HG02885 (cell line): ENCODE measurements around the gene HDGFL2.

Experiments used
- ATAC-seq: cut with Tn5 transposase; IDR thresholded peaks from one replicate; pipeline ENCODE4 v1.9.1; 2021; ENCODE audit warnings: mild to moderate bottlenecking; ENCODE audit not compliant: unreplicated experiment, poor library complexity

Gene HDGFL2

DNA sequence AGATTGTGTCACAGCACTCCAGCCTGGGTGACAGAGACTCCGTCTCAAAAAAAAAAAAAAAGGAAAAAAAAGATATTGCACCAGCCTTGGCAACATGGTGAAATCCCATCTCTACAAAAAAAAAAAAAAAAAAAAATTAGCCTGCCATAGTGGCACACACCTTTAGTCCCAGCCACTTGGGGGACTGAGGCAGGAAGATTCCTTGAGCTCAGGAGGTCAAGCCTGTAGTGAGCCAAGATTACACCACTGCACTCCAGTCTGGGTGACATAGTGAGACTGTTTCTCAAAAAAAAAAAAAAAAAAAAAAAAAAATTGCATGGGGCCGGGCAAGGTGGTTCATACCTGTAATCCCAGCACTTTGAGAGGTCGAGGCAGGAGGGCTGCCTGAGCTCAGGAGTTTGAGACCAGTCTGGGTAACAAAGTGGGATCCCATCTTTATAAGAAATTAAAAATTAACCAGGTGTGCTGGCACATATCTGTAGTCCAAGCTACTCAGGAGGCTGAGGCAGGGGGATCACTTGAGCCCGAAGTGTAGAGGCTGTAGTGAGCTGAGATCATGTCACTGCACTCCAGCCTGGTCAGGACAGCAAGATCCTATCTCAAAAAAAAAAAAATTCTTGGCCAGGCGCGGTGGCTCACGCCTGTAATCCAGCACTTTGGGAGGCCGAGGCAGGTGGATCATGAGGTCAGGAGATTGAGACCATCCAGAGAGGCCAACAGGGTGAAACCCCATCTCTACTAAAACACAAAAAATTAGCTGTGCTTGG is 7.1 kb upstream of the HDGFL2 start:
- ATAC-seq, result no peak

DNA sequence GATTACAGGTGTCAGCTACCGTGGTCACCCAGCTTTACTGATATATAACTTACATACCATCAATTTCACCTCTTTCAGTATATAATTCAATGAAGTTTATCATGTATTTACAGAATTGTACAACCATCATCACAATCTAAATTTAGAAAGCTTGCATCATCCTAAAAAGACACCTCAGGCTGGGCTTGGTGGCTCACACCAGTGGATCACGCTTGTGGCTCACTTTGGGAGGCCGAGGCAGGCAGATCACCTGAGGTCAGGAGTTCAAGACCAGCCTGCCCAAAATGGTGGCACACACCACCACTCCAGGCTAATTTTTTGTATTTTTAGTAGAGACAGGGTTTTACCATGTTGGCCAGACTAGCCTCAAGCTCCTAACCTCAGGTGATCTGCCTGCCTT is 4.3 kb upstream of the HDGFL2 start:
- no peak for ATAC-seq

DNA sequence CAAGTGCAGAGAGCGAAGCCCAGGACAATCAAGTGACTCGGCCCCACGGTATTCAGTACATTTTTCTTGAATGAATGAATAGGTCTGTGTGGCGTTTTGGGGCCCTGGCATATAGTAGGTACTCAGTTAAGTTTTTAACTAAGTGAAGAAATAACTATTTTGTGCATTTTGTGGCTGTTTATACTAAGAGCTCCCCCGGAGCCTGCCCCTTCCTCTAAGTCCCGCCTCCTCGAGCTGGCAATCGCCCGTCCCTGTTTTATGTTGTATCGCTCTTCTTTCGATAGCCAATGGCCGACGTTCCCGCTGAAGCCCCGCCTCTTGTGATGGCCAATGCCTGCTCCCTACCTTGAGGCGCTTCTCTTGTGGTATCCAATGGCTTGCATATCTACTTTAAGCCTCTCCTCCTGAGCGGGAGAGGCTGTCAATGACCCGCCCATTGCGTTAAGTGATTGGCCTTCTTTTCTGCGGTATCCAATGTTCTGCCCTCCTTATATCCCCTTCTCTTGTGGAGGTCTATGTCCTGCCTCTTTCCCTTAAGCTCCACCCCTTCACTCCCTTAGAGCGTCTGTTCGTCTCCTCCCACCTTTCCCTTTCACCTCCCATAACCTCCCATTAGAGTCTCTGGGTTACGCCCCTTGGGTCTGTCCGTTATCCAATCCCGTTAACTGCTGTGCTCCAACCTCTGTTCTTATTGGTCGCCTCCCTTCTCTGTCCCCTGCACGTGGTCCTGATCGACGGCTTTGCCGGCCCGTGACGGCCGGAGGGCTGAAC is 509 bp upstream of the HDGFL2 start:
- peak; percentile 86 for ATAC-seq

DNA sequence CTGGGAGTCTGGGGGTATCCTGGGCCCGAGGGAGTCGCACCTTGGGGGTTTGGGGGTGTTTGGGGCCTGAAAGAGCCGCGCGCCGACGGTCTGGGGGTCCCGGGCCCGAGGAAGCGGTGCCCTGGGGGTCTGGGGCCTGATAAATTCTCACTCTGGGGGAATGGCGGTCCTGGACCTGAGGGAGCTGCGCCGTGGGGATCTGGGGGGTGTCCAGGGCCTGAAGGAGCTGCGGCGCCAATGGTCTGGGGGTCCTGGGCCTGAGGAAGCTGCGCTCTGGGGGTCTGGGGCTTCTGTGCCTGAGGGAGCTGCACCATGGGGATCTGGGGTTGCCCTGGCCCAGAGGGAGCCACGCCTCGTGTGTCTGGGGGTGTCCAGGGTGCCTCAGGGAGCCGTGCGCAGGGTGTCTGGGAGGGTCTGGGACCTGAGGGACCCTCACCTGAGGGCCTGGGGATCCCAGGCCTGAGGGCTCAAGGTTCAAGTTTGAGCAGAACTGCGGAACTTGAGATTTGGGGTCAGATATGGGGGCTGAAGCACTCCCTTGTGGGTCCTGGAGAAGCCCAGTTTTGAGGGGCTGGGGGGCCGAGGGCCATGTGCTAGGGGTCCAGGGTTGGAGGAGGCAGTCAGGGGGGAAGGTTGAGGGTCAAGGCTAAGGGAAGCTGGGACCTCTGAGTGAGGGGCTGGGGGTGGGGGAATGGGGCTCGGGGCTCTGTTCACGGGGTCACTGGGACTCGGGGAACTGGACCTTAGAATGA is 1.1 kb downstream of the HDGFL2 start:
- ATAC-seq, result no peak

- ATAC-seq, result no peak
Observed at GRCh38 chr19:4473763-4474513, 1.8 kb downstream of the HDGFL2 start.

DNA sequence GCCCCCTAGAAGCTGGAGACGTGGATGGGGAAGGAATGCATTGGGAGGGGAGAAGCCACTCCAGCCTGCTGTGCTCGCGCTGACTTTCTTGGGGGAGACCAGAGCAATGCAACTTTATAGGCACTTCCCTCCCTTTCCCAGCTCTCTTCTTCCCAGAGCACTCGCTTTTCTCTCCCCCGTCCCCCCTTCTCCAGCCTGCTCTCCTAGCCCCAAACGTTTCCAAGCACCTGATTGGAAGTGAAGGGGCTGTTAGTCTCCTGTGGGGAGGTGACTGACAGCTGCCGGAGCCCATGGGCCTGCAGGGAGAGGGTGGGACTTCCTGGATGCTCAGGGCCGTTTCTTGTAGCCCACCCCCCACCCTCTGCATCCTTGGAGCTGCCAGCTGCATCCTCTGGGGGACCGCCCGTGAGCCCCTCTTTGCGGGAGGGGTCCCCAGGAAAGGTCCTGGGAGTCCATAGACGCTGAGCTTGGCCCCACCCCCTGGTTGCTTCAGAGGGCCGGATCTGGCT is 2.5 kb downstream of the HDGFL2 start:
- no peak for ATAC-seq

DNA sequence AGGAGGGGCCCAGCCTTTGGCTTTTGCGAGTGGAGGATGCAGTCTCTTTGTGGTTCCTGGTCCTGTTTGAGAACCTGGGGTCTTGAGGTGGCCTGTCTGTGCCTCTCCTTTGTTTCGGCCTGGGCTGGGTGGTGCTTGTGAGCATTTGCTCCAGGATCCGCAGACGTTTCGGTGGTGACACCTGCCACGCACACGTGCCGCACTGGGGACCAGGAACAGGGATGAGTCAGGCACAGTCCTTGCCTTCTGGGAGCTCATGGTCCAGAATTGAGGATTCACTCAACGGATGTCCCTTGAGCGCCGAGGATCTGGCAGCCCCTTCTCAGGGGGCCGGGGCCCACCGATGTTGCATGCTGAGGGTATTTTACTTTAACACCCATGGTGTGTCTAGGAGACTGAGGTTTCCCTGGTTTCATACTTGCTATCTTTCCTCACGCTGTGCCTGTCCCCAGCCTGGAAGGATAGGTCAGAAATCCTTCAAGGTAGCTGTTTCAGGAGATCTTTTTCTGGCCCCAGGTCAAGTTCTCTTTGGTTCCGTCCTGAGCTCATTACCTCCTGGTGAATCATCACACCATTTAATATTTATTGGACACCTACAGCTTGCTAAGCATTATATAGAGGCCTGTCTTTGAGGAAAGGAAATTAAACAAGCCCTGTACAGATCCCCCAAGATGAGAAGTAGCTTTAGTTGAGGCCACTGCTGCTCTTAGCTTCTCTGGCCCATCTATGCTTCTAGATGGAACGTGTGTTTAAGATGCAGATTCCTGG is 5.1 kb downstream of the HDGFL2 start:
- no peak for ATAC-seq

DNA sequence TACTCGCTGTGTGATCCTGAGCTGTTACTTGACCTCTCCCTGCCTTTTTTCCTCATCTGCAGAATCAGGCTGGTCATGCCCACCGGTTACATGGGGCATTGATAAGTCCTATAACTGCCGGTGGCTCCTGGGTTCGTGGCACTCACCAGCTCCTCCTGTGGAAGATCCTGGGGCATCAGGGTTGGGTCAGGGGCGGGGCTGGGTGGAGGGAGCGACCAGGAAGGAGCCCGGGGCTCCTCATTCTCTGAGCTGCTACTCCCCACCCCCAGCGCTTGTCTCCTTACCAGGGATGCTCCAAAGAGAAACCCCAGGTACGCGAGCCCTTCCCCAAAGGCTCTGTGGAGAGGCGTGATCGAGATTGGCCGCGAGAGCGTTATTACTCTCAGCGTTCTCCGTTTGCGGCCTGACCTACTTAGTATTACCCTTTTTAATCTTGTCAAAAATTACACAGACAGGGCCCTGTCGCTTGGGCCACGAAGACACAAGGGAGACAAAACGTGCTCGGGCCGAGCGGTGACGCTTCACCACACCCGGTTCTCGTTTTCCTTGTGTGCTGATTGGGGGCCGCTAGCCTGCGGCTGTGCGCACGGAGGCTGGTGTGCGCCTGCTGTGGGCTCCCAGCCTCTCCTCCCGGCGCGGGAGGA is 10.7 kb downstream of the HDGFL2 start:
- ATAC-seq, result no peak

GRCh38 chr19:4483385-4483784 is 11.3 kb downstream of the HDGFL2 start:
- no peak for ATAC-seq

- no peak for ATAC-seq
Observed at GRCh38 chr19:4487572-4487971, 15.5 kb downstream of the HDGFL2 start.

DNA sequence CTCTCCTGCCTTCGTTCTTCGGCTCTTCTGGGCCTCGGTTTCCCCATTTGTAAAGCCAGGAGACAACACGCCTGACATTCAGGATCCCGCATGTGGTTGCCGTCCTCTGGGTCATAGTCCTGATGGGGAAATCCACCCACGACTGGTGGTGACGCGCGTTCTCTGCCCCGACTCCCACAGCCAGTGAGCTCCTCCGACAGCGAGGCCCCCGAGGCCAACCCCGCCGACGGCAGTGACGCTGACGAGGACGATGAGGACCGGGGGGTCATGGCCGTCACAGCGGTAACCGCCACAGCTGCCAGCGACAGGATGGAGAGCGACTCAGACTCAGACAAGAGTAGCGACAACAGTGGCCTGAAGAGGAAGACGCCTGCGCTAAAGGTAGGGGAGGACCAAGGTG is 16.4 kb downstream of the HDGFL2 start:
- no peak for ATAC-seq

GRCh38 chr19:4491446-4491845 is 19.3 kb downstream of the HDGFL2 start:
- no peak for ATAC-seq

- no peak for ATAC-seq
Observed at GRCh38 chr19:4492337-4493103, 20.4 kb downstream of the HDGFL2 start.

GRCh38 chr19:4493104-4493928 is 21.2 kb downstream of the HDGFL2 start:
- no peak for ATAC-seq

GRCh38 chr19:4493929-4494690 is 22.0 kb downstream of the HDGFL2 start:
- no peak for ATAC-seq

- ATAC-seq, result no peak
Observed at GRCh38 chr19:4494691-4495064, 22.6 kb downstream of the HDGFL2 start.

- no peak for ATAC-seq
Observed at GRCh38 chr19:4495471-4495870, 23.4 kb downstream of the HDGFL2 start.
